Measurements from ENCODE around the gene LIX1. TPM values are rescaled to one million over a fixed set of nuclear protein-coding genes. Genes with fewer than 3 reads are reported as not detected.

The LIX1 gene
- total and polyA plus RNA-seq, 4 donors: not detected

DNA sequence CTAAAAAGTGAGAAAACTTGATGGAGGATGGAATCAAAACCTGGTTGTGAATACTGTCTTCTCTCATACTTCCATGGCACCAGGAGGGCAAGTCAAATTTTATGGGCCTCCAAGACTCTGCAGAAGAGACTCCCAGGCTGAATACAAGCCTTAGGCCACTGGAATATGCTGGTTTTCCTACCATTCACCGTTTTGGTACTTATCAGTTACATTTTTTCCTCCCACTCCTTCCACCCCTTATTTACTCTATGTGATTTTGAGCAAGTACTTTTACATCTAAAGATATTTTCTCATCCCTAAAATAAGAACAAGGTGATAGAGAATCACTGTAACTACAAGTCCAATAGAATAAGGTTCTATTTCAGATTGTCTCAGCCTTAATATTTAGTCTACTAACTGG, 8.0 kb upstream of the LIX1 start:
- Histone ChIP-seq H3K36me3 (ENCODE audit: control insufficient read depth in 4 of 4, insufficient read depth in 3 of 4, low read depth in 1 of 4, low read length in 3 of 4) (no peaks in the 10 kb centered on the region), H3K4me1 (ENCODE audit: control insufficient read depth in 4 of 4, insufficient read depth in 4 of 4, low read length in 3 of 4) (no peaks in the 10 kb centered on the region), H3K27ac (ENCODE audit: low read depth in 1 of 2, low read length in 2 of 2) (no peak overlapping the region), H3K9me3 (ENCODE audit: control insufficient read depth in 4 of 4, low read length in 3 of 4) (no peaks in the 10 kb centered on the region), H3K9ac (ENCODE audit: low read depth in 1 of 2, low read length in 2 of 2) (no peak overlapping the region), H3K4me3 (ENCODE audit: low read depth in 1 of 3, low read length in 3 of 3) (no peak overlapping the region), H3K27me3 (ENCODE audit: control insufficient read depth in 4 of 4, insufficient read depth in 4 of 4, low read length in 3 of 4) (no peaks in the 10 kb centered on the region)
- 59% methylated on average over 1 of the region's 1 CpG for WGBS
- TF ChIP-seq GABPA (IDR thresholded peaks at IDR 0.05 in 1 of 2, conservative IDR thresholded peaks at IDR 0.05 in 1 of 2) (no peak), HNF4G (IDR thresholded peaks at IDR 0.05) (no peak), JUND (IDR thresholded peaks at IDR 0.05) (no peak), YY1 (IDR thresholded peaks at IDR 0.05) (no peak), FOXA1 (IDR thresholded peaks at IDR 0.05) (no peak)
- TF ChIP-seq, protein P1, sequence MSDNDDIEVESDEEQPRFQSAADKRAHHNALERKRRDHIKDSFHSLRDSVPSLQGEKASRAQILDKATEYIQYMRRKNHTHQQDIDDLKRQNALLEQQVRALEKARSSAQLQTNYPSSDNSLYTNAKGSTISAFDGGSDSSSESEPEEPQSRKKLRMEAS (IDR thresholded peaks at IDR 0.05): no peak
- DNase-seq (ENCODE audit: low spot score): no peak

DNA sequence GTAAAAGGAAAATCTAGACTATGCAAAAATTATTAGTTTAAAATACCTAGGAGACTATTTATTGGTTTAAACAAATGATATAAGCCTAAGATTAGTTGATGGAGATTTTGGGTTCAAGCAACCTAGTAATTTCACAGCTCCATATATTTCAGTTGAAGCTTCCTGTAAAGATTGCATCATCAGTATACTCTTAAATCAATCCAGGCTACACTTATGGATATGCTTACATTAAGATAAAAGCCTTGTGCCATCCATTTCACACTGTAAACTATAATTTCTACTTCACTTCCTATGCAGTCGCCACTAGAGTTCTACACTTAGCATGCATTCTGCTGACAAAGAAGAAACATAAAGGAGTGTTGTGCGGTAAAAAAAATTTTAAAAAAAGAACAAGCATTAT, 7.3 kb upstream of the LIX1 start:
- Histone ChIP-seq H3K9ac (ENCODE audit: low read depth in 1 of 2, low read length in 2 of 2) (no peak overlapping the region), H3K4me1 (ENCODE audit: control insufficient read depth in 4 of 4, insufficient read depth in 4 of 4, low read length in 3 of 4) (no peaks in the 10 kb centered on the region), H3K27me3 (ENCODE audit: control insufficient read depth in 4 of 4, insufficient read depth in 4 of 4, low read length in 3 of 4) (no peaks in the 10 kb centered on the region), H3K4me3 (ENCODE audit: low read depth in 1 of 3, low read length in 3 of 3) (no peak overlapping the region), H3K9me3 (ENCODE audit: control insufficient read depth in 4 of 4, low read length in 3 of 4) (no peaks in the 10 kb centered on the region), H3K36me3 (ENCODE audit: control insufficient read depth in 4 of 4, insufficient read depth in 3 of 4, low read depth in 1 of 4, low read length in 3 of 4) (no peaks in the 10 kb centered on the region), H3K27ac (ENCODE audit: low read depth in 1 of 2, low read length in 2 of 2) (no peak overlapping the region)
- no peak for TF ChIP-seq HNF4G (IDR thresholded peaks at IDR 0.05)
- TF ChIP-seq, protein P2, sequence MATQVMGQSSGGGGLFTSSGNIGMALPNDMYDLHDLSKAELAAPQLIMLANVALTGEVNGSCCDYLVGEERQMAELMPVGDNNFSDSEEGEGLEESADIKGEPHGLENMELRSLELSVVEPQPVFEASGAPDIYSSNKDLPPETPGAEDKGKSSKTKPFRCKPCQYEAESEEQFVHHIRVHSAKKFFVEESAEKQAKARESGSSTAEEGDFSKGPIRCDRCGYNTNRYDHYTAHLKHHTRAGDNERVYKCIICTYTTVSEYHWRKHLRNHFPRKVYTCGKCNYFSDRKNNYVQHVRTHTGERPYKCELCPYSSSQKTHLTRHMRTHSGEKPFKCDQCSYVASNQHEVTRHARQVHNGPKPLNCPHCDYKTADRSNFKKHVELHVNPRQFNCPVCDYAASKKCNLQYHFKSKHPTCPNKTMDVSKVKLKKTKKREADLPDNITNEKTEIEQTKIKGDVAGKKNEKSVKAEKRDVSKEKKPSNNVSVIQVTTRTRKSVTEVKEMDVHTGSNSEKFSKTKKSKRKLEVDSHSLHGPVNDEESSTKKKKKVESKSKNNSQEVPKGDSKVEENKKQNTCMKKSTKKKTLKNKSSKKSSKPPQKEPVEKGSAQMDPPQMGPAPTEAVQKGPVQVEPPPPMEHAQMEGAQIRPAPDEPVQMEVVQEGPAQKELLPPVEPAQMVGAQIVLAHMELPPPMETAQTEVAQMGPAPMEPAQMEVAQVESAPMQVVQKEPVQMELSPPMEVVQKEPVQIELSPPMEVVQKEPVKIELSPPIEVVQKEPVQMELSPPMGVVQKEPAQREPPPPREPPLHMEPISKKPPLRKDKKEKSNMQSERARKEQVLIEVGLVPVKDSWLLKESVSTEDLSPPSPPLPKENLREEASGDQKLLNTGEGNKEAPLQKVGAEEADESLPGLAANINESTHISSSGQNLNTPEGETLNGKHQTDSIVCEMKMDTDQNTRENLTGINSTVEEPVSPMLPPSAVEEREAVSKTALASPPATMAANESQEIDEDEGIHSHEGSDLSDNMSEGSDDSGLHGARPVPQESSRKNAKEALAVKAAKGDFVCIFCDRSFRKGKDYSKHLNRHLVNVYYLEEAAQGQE (IDR thresholded peaks at IDR 0.05): no peak
- no peak for TF ChIP-seq JUND (IDR thresholded peaks at IDR 0.05)
- TF ChIP-seq TAF1 (conservative IDR thresholded peaks at IDR 0.05): no peak
- TF ChIP-seq, protein P3, sequence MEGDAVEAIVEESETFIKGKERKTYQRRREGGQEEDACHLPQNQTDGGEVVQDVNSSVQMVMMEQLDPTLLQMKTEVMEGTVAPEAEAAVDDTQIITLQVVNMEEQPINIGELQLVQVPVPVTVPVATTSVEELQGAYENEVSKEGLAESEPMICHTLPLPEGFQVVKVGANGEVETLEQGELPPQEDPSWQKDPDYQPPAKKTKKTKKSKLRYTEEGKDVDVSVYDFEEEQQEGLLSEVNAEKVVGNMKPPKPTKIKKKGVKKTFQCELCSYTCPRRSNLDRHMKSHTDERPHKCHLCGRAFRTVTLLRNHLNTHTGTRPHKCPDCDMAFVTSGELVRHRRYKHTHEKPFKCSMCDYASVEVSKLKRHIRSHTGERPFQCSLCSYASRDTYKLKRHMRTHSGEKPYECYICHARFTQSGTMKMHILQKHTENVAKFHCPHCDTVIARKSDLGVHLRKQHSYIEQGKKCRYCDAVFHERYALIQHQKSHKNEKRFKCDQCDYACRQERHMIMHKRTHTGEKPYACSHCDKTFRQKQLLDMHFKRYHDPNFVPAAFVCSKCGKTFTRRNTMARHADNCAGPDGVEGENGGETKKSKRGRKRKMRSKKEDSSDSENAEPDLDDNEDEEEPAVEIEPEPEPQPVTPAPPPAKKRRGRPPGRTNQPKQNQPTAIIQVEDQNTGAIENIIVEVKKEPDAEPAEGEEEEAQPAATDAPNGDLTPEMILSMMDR (IDR thresholded peaks at IDR 0.05; ENCODE audit: low read depth, low read length, missing input control): no peak
- no peak for TF ChIP-seq FOXA1 (IDR thresholded peaks at IDR 0.05)
- no peak for TF ChIP-seq SP1 (IDR thresholded peaks at IDR 0.05)
- no peak for TF ChIP-seq FOXA2 (IDR thresholded peaks at IDR 0.05)
- no peak for TF ChIP-seq EGR1 (IDR thresholded peaks at IDR 0.05; ENCODE audit: low read depth in 2 of 2)
- TF ChIP-seq, protein P1 (IDR thresholded peaks at IDR 0.05): no peak
- TF ChIP-seq HNF4A (conservative IDR thresholded peaks at IDR 0.05): no peak
- no peak for TF ChIP-seq RXRA (IDR thresholded peaks at IDR 0.05)
- TF ChIP-seq YY1 (IDR thresholded peaks at IDR 0.05): no peak
- no peak for TF ChIP-seq RAD21 (IDR thresholded peaks at IDR 0.05)
- TF ChIP-seq GABPA (IDR thresholded peaks at IDR 0.05 in 1 of 2, conservative IDR thresholded peaks at IDR 0.05 in 1 of 2): no peak
- TF ChIP-seq NR2F2 (IDR thresholded peaks at IDR 0.05): no peak
- TF ChIP-seq, protein P4, sequence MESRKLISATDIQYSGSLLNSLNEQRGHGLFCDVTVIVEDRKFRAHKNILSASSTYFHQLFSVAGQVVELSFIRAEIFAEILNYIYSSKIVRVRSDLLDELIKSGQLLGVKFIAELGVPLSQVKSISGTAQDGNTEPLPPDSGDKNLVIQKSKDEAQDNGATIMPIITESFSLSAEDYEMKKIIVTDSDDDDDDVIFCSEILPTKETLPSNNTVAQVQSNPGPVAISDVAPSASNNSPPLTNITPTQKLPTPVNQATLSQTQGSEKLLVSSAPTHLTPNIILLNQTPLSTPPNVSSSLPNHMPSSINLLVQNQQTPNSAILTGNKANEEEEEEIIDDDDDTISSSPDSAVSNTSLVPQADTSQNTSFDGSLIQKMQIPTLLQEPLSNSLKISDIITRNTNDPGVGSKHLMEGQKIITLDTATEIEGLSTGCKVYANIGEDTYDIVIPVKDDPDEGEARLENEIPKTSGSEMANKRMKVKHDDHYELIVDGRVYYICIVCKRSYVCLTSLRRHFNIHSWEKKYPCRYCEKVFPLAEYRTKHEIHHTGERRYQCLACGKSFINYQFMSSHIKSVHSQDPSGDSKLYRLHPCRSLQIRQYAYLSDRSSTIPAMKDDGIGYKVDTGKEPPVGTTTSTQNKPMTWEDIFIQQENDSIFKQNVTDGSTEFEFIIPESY (IDR thresholded peaks at IDR 0.05): no peak
- TF ChIP-seq, protein P5, sequence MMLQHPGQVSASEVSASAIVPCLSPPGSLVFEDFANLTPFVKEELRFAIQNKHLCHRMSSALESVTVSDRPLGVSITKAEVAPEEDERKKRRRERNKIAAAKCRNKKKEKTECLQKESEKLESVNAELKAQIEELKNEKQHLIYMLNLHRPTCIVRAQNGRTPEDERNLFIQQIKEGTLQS (IDR thresholded peaks at IDR 0.05): no peak
- WGBS: 86% methylated on average over 2 of the region's 2 CpGs
- DNase-seq (ENCODE audit: low spot score): no peak
